ENCODE data around the gene PLCB1.

- TF ChIP-seq CTCF (conservative IDR thresholded peaks at IDR 0.05; ENCODE audit: low read length), result no peak
- TF ChIP-seq EZH2phosphoT487 (IDR thresholded peaks at IDR 0.05; ENCODE audit: borderline replicate concordance), result no peak
Measured at GRCh38 chr20:8126181-8126580, 5.9 kb upstream of the PLCB1 start.
